A549 (cell line): ENCODE measurements around the gene EXTL1.

ENCODE experiments used
- CHD2 ChIP-seq: fragments of 150-350 bp; IDR thresholded peaks from 2 replicates; pipeline ENCODE4 v1.6.1; 2014; ENCODE audit warnings: low read length; ENCODE audit not compliant: partially characterized antibody
- HDAC2 ChIP-seq: fragments of 200-600 bp; sonication (generic); IDR thresholded peaks from 2 replicates; pipeline ENCODE4 v1.6.1; 2016
- MAFK ChIP-seq: fragments of 450-650 bp; IDR thresholded peaks from 2 replicates; pipeline ENCODE4 v1.6.1; 2014; ENCODE audit not compliant: partially characterized antibody
- NR3C1 ChIP-seq: fragments of >200 bp; sonication (Bioruptor Twin); formaldehyde crosslinking; IDR thresholded peaks from 3 replicates; pipeline ENCODE4 v1.6.1; 2017
- TF ChIP-seq, protein P1 (sequence below): IDR thresholded peaks from 2 replicates; pipeline ENCODE4 v1.6.1; 2012
- TF ChIP-seq, protein P2 (sequence below): fragments of >200 bp; sonication (Bioruptor Twin); formaldehyde crosslinking; IDR thresholded peaks from 3 replicates; pipeline ENCODE4 v1.5.1; 2016

DNA sequence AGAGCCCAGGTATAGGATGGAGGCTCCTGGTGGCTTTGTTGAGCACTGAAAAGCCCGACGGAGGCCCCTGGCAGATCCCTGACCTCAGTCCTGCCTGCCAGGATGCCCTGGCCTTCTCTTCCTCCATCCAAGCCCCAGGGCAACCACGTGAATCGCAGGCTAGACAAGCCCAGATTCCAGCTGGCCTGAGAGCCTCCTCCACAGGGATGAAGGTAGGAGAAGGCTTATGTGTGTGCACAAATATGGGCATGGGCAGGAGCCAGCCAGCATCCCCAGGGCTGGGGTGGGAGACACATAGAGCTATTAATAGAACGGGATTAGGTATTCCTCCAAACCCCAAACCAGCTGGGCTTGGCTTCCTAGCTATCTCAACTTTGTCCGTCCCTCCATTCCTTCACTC, 4.0 kb upstream of the EXTL1 start:
- TF ChIP-seq HDAC2 (no peak), CHD2 (no peak), MAFK (no peak), NR3C1 (no peak)
- TF ChIP-seq, protein P1, sequence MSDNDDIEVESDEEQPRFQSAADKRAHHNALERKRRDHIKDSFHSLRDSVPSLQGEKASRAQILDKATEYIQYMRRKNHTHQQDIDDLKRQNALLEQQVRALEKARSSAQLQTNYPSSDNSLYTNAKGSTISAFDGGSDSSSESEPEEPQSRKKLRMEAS = no peak
- TF ChIP-seq, protein P2, sequence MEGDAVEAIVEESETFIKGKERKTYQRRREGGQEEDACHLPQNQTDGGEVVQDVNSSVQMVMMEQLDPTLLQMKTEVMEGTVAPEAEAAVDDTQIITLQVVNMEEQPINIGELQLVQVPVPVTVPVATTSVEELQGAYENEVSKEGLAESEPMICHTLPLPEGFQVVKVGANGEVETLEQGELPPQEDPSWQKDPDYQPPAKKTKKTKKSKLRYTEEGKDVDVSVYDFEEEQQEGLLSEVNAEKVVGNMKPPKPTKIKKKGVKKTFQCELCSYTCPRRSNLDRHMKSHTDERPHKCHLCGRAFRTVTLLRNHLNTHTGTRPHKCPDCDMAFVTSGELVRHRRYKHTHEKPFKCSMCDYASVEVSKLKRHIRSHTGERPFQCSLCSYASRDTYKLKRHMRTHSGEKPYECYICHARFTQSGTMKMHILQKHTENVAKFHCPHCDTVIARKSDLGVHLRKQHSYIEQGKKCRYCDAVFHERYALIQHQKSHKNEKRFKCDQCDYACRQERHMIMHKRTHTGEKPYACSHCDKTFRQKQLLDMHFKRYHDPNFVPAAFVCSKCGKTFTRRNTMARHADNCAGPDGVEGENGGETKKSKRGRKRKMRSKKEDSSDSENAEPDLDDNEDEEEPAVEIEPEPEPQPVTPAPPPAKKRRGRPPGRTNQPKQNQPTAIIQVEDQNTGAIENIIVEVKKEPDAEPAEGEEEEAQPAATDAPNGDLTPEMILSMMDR = no peak
